ENCODE results near the gene CNTLN. TPM values are rescaled to one million over a fixed set of nuclear protein-coding genes. Genes with fewer than 3 reads are reported as not detected.
"Not testable (repeated sequence)": the region's sequence is repeated elsewhere in the genome, so short reads cannot be mapped to it uniquely, and the experiment has no call there.

Gene CNTLN
- total RNA-seq, 1 donor, result 17.7 TPM

DNA sequence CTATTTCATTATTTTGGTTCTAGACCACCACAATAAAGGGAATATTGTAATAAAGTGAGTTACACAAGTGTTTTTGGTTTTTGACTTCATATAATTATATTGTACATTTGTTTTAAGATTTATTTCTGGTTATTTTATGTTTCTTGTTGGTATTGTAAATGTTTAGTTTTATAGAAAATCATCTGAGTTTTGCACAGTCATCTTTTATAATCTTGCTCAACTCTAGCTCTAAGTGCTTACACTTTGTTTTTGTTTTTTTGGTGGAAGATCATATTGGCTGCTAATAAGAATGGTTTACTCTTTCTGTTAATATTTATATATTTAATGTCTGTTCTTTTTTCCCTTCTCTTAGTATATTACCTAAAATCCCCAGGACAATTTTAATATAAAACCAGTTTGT, 135.0 kb downstream of the CNTLN start:
- H3K27me3 ChIP-seq (ENCODE audit: insufficient read depth, low read length), result no peaks in the 10 kb centered on the region
- H3K9me3 ChIP-seq (ENCODE audit: low read depth, low read length), result no peaks in the 10 kb centered on the region
- H3K79me2 ChIP-seq (ENCODE audit: insufficient read depth, low read length), result no peaks in the 10 kb centered on the region
- H3K27ac ChIP-seq (ENCODE audit: low read depth, low read length), result no peak overlapping the region
- no peaks in the 10 kb centered on the region for H3K4me1 ChIP-seq (ENCODE audit: insufficient read depth, low read length)
- H3K4me3 ChIP-seq (ENCODE audit: insufficient read depth, low read length), result no peak overlapping the region
- H3K36me3 ChIP-seq (ENCODE audit: insufficient read depth, low read length), result no peaks in the 10 kb centered on the region
- no peak overlapping the region for H3K4me2 ChIP-seq (ENCODE audit: insufficient read depth, low read length)
- no peak overlapping the region for H2AFZ ChIP-seq (ENCODE audit: low read length)
- no peaks in the 10 kb centered on the region for H4K20me1 ChIP-seq (ENCODE audit: insufficient read depth, low read length)
- DNase-seq (ENCODE audit: insufficient read length, low spot score, missing footprints), result no peak
- TF ChIP-seq, protein P1, sequence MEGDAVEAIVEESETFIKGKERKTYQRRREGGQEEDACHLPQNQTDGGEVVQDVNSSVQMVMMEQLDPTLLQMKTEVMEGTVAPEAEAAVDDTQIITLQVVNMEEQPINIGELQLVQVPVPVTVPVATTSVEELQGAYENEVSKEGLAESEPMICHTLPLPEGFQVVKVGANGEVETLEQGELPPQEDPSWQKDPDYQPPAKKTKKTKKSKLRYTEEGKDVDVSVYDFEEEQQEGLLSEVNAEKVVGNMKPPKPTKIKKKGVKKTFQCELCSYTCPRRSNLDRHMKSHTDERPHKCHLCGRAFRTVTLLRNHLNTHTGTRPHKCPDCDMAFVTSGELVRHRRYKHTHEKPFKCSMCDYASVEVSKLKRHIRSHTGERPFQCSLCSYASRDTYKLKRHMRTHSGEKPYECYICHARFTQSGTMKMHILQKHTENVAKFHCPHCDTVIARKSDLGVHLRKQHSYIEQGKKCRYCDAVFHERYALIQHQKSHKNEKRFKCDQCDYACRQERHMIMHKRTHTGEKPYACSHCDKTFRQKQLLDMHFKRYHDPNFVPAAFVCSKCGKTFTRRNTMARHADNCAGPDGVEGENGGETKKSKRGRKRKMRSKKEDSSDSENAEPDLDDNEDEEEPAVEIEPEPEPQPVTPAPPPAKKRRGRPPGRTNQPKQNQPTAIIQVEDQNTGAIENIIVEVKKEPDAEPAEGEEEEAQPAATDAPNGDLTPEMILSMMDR (IDR thresholded peaks at IDR 0.05; ENCODE audit: extremely low read depth, low read depth, low read length), result no peak

DNA sequence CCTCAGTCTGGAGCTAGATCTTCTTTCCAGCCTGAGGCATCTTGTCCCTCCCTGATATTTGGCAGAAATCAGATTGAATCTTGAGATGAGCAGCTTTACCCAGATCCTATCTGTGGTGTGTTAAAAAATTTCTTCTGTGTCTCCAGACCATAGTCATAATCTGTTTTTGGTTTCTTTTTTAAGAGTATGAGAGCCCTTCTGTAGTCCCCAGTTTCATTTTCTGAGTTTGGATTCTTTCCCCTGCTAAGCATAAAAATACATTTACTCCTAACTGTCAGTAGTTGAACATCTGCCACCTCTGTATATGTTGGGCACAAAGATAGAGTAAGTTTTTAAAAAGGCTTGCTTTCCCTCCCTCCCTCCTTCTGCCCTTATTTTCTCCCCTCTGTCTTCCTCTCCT, 137.7 kb downstream of the CNTLN start:
- Histone ChIP-seq H2AFZ (ENCODE audit: low read length) (no peak overlapping the region), H3K9me3 (ENCODE audit: low read depth, low read length) (no peaks in the 10 kb centered on the region), H3K79me2 (ENCODE audit: insufficient read depth, low read length) (no peaks in the 10 kb centered on the region), H3K4me2 (ENCODE audit: insufficient read depth, low read length) (peak overlapping the region; percentile 36), H3K4me1 (ENCODE audit: insufficient read depth, low read length) (no peaks in the 10 kb centered on the region), H3K27ac (ENCODE audit: low read depth, low read length) (no peak overlapping the region), H3K36me3 (ENCODE audit: insufficient read depth, low read length) (no peaks in the 10 kb centered on the region), H3K27me3 (ENCODE audit: insufficient read depth, low read length) (no peaks in the 10 kb centered on the region), H4K20me1 (ENCODE audit: insufficient read depth, low read length) (no peaks in the 10 kb centered on the region), H3K4me3 (ENCODE audit: insufficient read depth, low read length) (no peak overlapping the region)
- TF ChIP-seq, protein P1 (IDR thresholded peaks at IDR 0.05; ENCODE audit: extremely low read depth, low read depth, low read length), result no peak
- DNase-seq (ENCODE audit: insufficient read length, low spot score, missing footprints), result no peak

DNA sequence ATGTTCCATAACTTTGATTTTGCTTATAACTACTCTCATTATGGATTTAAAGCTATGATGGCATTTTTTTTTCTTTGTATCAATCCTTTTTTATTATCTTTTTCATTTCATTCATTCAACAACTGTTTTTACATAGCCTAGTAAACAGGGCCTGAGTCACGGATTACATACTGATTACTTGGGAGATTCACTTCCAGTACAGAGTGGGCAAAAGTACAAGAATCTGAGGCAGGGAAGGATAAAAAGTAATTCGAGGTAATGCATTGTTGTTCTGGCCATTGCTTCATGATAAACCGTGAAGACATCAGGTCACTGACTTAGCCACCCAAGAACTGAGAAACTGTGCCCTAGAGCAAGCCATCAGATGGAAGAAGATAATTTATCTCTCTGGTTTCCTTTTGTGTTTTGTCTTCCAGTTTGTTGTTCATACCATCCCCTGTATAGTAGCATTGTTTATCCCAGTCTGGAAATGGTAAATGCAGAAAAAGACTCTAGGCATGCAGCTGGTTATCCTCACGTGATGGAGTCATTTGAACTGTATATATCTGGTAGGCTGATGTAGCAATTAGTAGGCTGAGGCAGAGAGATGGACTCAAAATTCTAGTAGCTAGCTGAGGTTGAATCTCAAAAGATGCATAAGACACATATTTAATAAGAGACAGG, 145.6 kb downstream of the CNTLN start:
- Histone ChIP-seq H3K27me3 (ENCODE audit: insufficient read depth, low read length) (no peaks in the 10 kb centered on the region), H3K36me3 (ENCODE audit: insufficient read depth, low read length) (no peaks in the 10 kb centered on the region), H3K4me2 (ENCODE audit: insufficient read depth, low read length) (no peak overlapping the region), H3K27ac (ENCODE audit: low read depth, low read length) (no peak overlapping the region), H3K4me3 (ENCODE audit: insufficient read depth, low read length) (no peak overlapping the region), H3K79me2 (ENCODE audit: insufficient read depth, low read length) (no peaks in the 10 kb centered on the region), H2AFZ (ENCODE audit: low read length) (no peak overlapping the region), H4K20me1 (ENCODE audit: insufficient read depth, low read length) (no peaks in the 10 kb centered on the region), H3K4me1 (ENCODE audit: insufficient read depth, low read length) (no peaks in the 10 kb centered on the region), H3K9me3 (ENCODE audit: low read depth, low read length) (no peaks in the 10 kb centered on the region)
- TF ChIP-seq, protein P1 (IDR thresholded peaks at IDR 0.05; ENCODE audit: extremely low read depth, low read depth, low read length), result no peak
- DNase-seq (ENCODE audit: insufficient read length, low spot score, missing footprints), result no peak

DNA sequence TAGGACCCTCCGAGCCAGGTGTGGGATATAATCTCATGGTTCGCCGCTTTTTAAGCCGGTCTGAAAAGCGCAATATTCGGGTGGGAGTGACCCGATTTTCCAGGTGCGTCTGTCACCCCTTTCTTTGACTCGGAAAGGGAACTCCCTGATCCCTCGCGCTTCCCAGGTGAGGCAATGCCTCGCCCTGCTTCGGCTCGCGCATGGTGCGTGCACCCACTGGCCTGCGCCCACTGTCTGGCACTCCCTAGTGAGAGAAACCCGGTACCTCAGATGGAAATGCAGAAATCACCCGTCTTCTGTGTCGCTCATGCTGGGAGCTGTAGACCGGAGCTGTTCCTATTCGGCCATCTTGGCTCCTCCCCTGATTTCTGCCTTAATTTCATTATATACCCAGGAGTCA, 155.8 kb downstream of the CNTLN start:
- not testable (repeated sequence) for H3K4me2 ChIP-seq (ENCODE audit: insufficient read depth, low read length); DNase-seq (ENCODE audit: insufficient read length, low spot score, missing footprints); H3K4me1 ChIP-seq (ENCODE audit: insufficient read depth, low read length); H3K4me3 ChIP-seq (ENCODE audit: insufficient read depth, low read length); H3K36me3 ChIP-seq (ENCODE audit: insufficient read depth, low read length); H4K20me1 ChIP-seq (ENCODE audit: insufficient read depth, low read length); H3K9me3 ChIP-seq (ENCODE audit: low read depth, low read length); H3K27me3 ChIP-seq (ENCODE audit: insufficient read depth, low read length); H2AFZ ChIP-seq (ENCODE audit: low read length); H3K79me2 ChIP-seq (ENCODE audit: insufficient read depth, low read length); H3K27ac ChIP-seq (ENCODE audit: low read depth, low read length)
